Measurements from ENCODE around the gene CTIF.

CTIF gene

GRCh38 chr18:48597671-48598070, 58.8 kb downstream of the CTIF start:
- Histone ChIP-seq H3K79me2 (ENCODE audit: low read length) (no peaks in the 10 kb centered on the region), H3K36me3 (replicated peaks; ENCODE audit: low read depth, low read length) (no peaks in the 10 kb centered on the region), H4K20me1 (ENCODE audit: insufficient read depth, low read length) (peaks cover 20% of the 10 kb centered on the region), H2AFZ (ENCODE audit: low read depth, low read length) (no peak overlapping the region), H3K27me3 (ENCODE audit: low read depth, low read length) (no peaks in the 10 kb centered on the region), H3K9ac (ENCODE audit: low read length) (no peak overlapping the region), H3K27ac (ENCODE audit: low read length) (no peak overlapping the region), H3K4me2 (ENCODE audit: low read length) (no peak overlapping the region), H3K9me3 (ENCODE audit: insufficient read depth, low read length) (no peaks in the 10 kb centered on the region), H3K4me3 (ENCODE audit: low read length) (no peak overlapping the region), H3K4me1 (ENCODE audit: low read length) (no peaks in the 10 kb centered on the region)
- TF ChIP-seq EZH2phosphoT487 (IDR thresholded peaks at IDR 0.05; ENCODE audit: low read depth) (no peak), CTCF (IDR thresholded peaks at IDR 0.05; ENCODE audit: low read depth, low read length) (no peak)

- no peak overlapping the region for H3K27ac ChIP-seq (ENCODE audit: low read length)
- H2AFZ ChIP-seq (ENCODE audit: low read depth, low read length), result no peak overlapping the region
- H3K79me2 ChIP-seq (ENCODE audit: low read length), result no peaks in the 10 kb centered on the region
- H3K4me1 ChIP-seq (ENCODE audit: low read length), result no peaks in the 10 kb centered on the region
- H3K9ac ChIP-seq (ENCODE audit: low read length), result no peak overlapping the region
- no peaks in the 10 kb centered on the region for H3K36me3 ChIP-seq (replicated peaks; ENCODE audit: low read depth, low read length)
- no peaks in the 10 kb centered on the region for H3K9me3 ChIP-seq (ENCODE audit: insufficient read depth, low read length)
- H3K4me3 ChIP-seq (ENCODE audit: low read length), result no peak overlapping the region
- no peaks in the 10 kb centered on the region for H3K27me3 ChIP-seq (ENCODE audit: low read depth, low read length)
- H4K20me1 ChIP-seq (ENCODE audit: insufficient read depth, low read length), result peaks cover 19% of the 10 kb centered on the region; the same call in 1 of the 2 replicates
- no peak for TF ChIP-seq EZH2phosphoT487 (IDR thresholded peaks at IDR 0.05; ENCODE audit: low read depth)
- no peak for TF ChIP-seq CTCF (IDR thresholded peaks at IDR 0.05; ENCODE audit: low read depth, low read length)
- H3K4me2 ChIP-seq (ENCODE audit: low read length), result no peak overlapping the region
Measured at GRCh38 chr18:48599391-48599790, 60.6 kb downstream of the CTIF start.

- H3K9ac ChIP-seq (ENCODE audit: low read length), result no peak overlapping the region
- no peaks in the 10 kb centered on the region for H3K27me3 ChIP-seq (ENCODE audit: low read depth, low read length)
- no peak overlapping the region for H3K27ac ChIP-seq (ENCODE audit: low read length)
- H3K79me2 ChIP-seq (ENCODE audit: low read length), result no peaks in the 10 kb centered on the region
- TF ChIP-seq EZH2phosphoT487 (IDR thresholded peaks at IDR 0.05; ENCODE audit: low read depth), result no peak
- TF ChIP-seq CTCF (IDR thresholded peaks at IDR 0.05; ENCODE audit: low read depth, low read length), result no peak
- H3K36me3 ChIP-seq (replicated peaks; ENCODE audit: low read depth, low read length), result no peaks in the 10 kb centered on the region
- H4K20me1 ChIP-seq (ENCODE audit: insufficient read depth, low read length), result peaks cover 17% of the 10 kb centered on the region; the same call in 1 of the 2 replicates
- no peaks in the 10 kb centered on the region for H3K9me3 ChIP-seq (ENCODE audit: insufficient read depth, low read length)
- no peak overlapping the region for H2AFZ ChIP-seq (ENCODE audit: low read depth, low read length)
- no peak overlapping the region for H3K4me3 ChIP-seq (ENCODE audit: low read length)
- peaks cover under 1% of the 10 kb centered on the region for H3K4me1 ChIP-seq (ENCODE audit: low read length)
- H3K4me2 ChIP-seq (ENCODE audit: low read length), result no peak overlapping the region
Measured at GRCh38 chr18:48600046-48600445, 61.2 kb downstream of the CTIF start.

GRCh38 chr18:48600456-48601090, 61.7 kb downstream of the CTIF start:
- H4K20me1 ChIP-seq (ENCODE audit: insufficient read depth, low read length), result peaks cover 21% of the 10 kb centered on the region; the same call in 1 of the 2 replicates
- no peak overlapping the region for H2AFZ ChIP-seq (ENCODE audit: low read depth, low read length)
- no peak overlapping the region for H3K9ac ChIP-seq (ENCODE audit: low read length)
- H3K36me3 ChIP-seq (replicated peaks; ENCODE audit: low read depth, low read length), result no peaks in the 10 kb centered on the region
- no peak overlapping the region for H3K4me2 ChIP-seq (ENCODE audit: low read length)
- no peak overlapping the region for H3K4me3 ChIP-seq (ENCODE audit: low read length)
- H3K4me1 ChIP-seq (ENCODE audit: low read length), result peaks cover 6% of the 10 kb centered on the region
- no peaks in the 10 kb centered on the region for H3K27me3 ChIP-seq (ENCODE audit: low read depth, low read length)
- no peak overlapping the region for H3K27ac ChIP-seq (ENCODE audit: low read length)
- no peak for TF ChIP-seq EZH2phosphoT487 (IDR thresholded peaks at IDR 0.05; ENCODE audit: low read depth)
- no peak for TF ChIP-seq CTCF (IDR thresholded peaks at IDR 0.05; ENCODE audit: low read depth, low read length)
- no peaks in the 10 kb centered on the region for H3K9me3 ChIP-seq (ENCODE audit: insufficient read depth, low read length)
- no peaks in the 10 kb centered on the region for H3K79me2 ChIP-seq (ENCODE audit: low read length)
